ENCODE measurements around the gene MTHFD1L.

DNA sequence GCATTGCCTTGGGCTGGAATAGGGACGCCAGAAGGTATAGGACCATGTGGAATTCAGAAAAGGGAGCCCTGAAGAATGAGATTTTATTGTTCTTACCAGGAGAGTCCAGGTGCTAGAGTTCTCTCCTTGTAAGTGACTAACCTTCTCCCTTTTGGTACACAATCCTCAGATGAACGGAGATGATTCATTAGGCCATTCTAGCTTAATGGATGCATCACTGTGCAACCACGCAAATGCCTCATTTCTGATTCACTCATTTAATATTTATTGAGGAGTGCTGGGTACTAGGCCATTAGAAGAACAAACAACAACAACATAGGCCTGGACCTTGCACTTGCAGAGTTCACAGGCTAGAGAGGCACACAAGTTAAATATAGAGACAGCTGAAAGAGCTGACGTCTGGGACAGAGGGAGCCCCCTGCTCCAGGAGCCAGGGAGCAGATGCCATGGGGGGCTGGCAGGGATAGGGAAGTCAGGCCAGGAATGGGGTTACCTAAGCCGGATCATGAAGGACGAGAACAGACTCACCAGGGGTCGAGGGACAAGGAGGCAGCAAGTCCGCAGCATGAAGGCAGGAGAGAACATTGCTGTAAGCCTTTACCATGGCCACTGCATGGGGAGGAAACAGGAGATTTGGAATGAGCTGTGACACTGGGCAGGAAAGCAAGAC is 194.7 kb downstream of the MTHFD1L start:
- TF ChIP-seq POLR2A (IDR thresholded peaks at IDR 0.05) (no peak), POLR2AphosphoS5 (IDR thresholded peaks at IDR 0.05) (peak in 2 of 3 donors; percentile 46 to 62)
- TF ChIP-seq, protein P1, sequence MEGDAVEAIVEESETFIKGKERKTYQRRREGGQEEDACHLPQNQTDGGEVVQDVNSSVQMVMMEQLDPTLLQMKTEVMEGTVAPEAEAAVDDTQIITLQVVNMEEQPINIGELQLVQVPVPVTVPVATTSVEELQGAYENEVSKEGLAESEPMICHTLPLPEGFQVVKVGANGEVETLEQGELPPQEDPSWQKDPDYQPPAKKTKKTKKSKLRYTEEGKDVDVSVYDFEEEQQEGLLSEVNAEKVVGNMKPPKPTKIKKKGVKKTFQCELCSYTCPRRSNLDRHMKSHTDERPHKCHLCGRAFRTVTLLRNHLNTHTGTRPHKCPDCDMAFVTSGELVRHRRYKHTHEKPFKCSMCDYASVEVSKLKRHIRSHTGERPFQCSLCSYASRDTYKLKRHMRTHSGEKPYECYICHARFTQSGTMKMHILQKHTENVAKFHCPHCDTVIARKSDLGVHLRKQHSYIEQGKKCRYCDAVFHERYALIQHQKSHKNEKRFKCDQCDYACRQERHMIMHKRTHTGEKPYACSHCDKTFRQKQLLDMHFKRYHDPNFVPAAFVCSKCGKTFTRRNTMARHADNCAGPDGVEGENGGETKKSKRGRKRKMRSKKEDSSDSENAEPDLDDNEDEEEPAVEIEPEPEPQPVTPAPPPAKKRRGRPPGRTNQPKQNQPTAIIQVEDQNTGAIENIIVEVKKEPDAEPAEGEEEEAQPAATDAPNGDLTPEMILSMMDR (IDR thresholded peaks at IDR 0.05) = no peak

Measured in stomach (tissue), 4 donors.